Activated CD4-positive, alpha-beta memory T cell treated with anti-CD3 and anti-CD28 coated beads, Interleukin-2, amount 10 ng/mL, durations not matched to agents 7 days and 5 days (primary cell): Measurements from ENCODE around the gene MLXIP. TPM values are rescaled to one million over a fixed set of nuclear protein-coding genes. Genes with fewer than 3 reads are reported as not detected.

Source experiments
- CTCF ChIA-PET: fragments of 350-600 bp; sonication (Branson Sonifier 250); formaldehyde crosslinking; loops from one replicate; lab custom pipeline; 2021; ENCODE audit warnings: antibody characterized with exemption, inconsistent platforms; lab: Charles Lee
- POLR2A ChIA-PET: fragments of 350-600 bp; sonication (Branson Sonifier 250); formaldehyde crosslinking; loops from one replicate; lab custom pipeline; 2021; ENCODE audit warnings: antibody characterized with exemption; lab: Charles Lee
- DNase-seq: peaks from one replicate; pipeline ENCODE4 v3.0.0-alpha.2; 2020
- H3K27ac Mint-ChIP-seq: one replicate; pipeline ENCODE4 v1.8.0; 2021; ENCODE audit warnings: mild to moderate bottlenecking, mixed read lengths
- H3K27me3 Mint-ChIP-seq: one replicate; pipeline ENCODE4 v1.8.0; 2021; ENCODE audit warnings: mixed read lengths
- H3K36me3 Mint-ChIP-seq: one replicate; pipeline ENCODE4 v1.8.0; 2021; ENCODE audit warnings: low read depth, mixed read lengths
- H3K4me1 Mint-ChIP-seq: one replicate; pipeline ENCODE4 v1.8.0; 2021; ENCODE audit warnings: mixed read lengths
- H3K4me3 Mint-ChIP-seq: one replicate; pipeline ENCODE4 v1.8.0; 2021; ENCODE audit warnings: mild to moderate bottlenecking, mixed read lengths
- H3K9me3 Mint-ChIP-seq: one replicate; pipeline ENCODE4 v1.8.0; 2021; ENCODE audit warnings: mixed read lengths
- total RNA-seq, 2 experiments: library from RNA; stranded (reverse); gene quantifications; one replicate each; pipeline ENCODE4 v1.2.3, GENCODE V29; 2021

Gene MLXIP
- total RNA-seq, 2 experiments from 2014 or later, result 26.0 to 29.6 TPM

GRCh38 chr12:122126342-122126635, 47.7 kb downstream of the MLXIP start:
- H3K36me3 Mint-ChIP-seq, result peaks cover 4% of the 10 kb centered on the region
- peaks cover 17% of the 10 kb centered on the region for H3K4me1 Mint-ChIP-seq
- DNase-seq, result no peak
- no peak overlapping the region for H3K27ac Mint-ChIP-seq
- CTCF ChIA-PET, result interaction anchor here (2.8 kb wide), 1 partner anchor 72 kb away, joined by 13 read pairs; no protein-coding TSS in a partner anchor
- no peak overlapping the region for H3K4me3 Mint-ChIP-seq
- no peaks in the 10 kb centered on the region for H3K27me3 Mint-ChIP-seq
- POLR2A ChIA-PET, result no interaction called here
- no peaks in the 10 kb centered on the region for H3K9me3 Mint-ChIP-seq

- POLR2A ChIA-PET, result no interaction called here
- no peaks in the 10 kb centered on the region for H3K27me3 Mint-ChIP-seq
Measured at GRCh38 chr12:122126713-122127597, 48.4 kb downstream of the MLXIP start.

GRCh38 chr12:122127839-122128238, 49.3 kb downstream of the MLXIP start:
- ChIA-PET CTCF (interaction anchor here (1.3 kb wide), 1 partner anchor 73 kb away, joined by 4 read pairs; no protein-coding TSS in a partner anchor), POLR2A (interaction anchor here (0.5 kb wide), 1 partner anchor 395 kb away, joined by 4 read pairs; no protein-coding TSS in a partner anchor)
- Mint-ChIP-seq H3K27me3 (no peaks in the 10 kb centered on the region), H3K4me3 (no peak overlapping the region), H3K4me1 (peaks cover 9% of the 10 kb centered on the region), H3K27ac (no peak overlapping the region), H3K9me3 (no peaks in the 10 kb centered on the region), H3K36me3 (peaks cover 7% of the 10 kb centered on the region)
- no peak for DNase-seq

More at GRCh38 chr12:122126713-122127597, 48.4 kb downstream of the MLXIP start:
- Mint-ChIP-seq H3K4me1 (peaks cover 10% of the 10 kb centered on the region), H3K9me3 (no peaks in the 10 kb centered on the region), H3K4me3 (no peak overlapping the region), H3K36me3 (peaks cover 4% of the 10 kb centered on the region), H3K27ac (no peak overlapping the region)
- CTCF ChIA-PET, result interaction anchor here (2.8 kb wide), 1 partner anchor 73 kb away, joined by 13 read pairs; no protein-coding TSS in a partner anchor
- DNase-seq, result no peak

GRCh38 chr12:122128481-122128880, 49.9 kb downstream of the MLXIP start:
- no peak overlapping the region for H3K27ac Mint-ChIP-seq

GRCh38 chr12:122129131-122129530, 50.6 kb downstream of the MLXIP start:
- no peaks in the 10 kb centered on the region for H3K4me1 Mint-ChIP-seq
- no peak for DNase-seq
- peaks cover 13% of the 10 kb centered on the region for H3K36me3 Mint-ChIP-seq
- POLR2A ChIA-PET, result no interaction called here
- no peak overlapping the region for H3K4me3 Mint-ChIP-seq
- H3K27ac Mint-ChIP-seq, result no peak overlapping the region
- H3K9me3 Mint-ChIP-seq, result no peaks in the 10 kb centered on the region
- no peaks in the 10 kb centered on the region for H3K27me3 Mint-ChIP-seq
- CTCF ChIA-PET, result interaction anchor here (1.2 to 2.3 kb wide), 3 partner anchors 61 to 74 kb away, joined by 3 to 9 read pairs (median 4); no protein-coding TSS in a partner anchor

More at GRCh38 chr12:122128481-122128880, 49.9 kb downstream of the MLXIP start:
- Mint-ChIP-seq H3K9me3 (no peaks in the 10 kb centered on the region), H3K4me1 (peaks cover 3% of the 10 kb centered on the region), H3K4me3 (no peak overlapping the region), H3K36me3 (peaks cover 7% of the 10 kb centered on the region), H3K27me3 (no peaks in the 10 kb centered on the region)
- POLR2A ChIA-PET, result no interaction called here
- CTCF ChIA-PET, result interaction anchor here (0.6 to 1.3 kb wide), 3 partner anchors 65 to 91 kb away, joined by 3 to 4 read pairs (median 3); no protein-coding TSS in a partner anchor
- DNase-seq, result no peak

- CTCF ChIA-PET, result interaction anchor here (1.0 to 2.3 kb wide), 8 partner anchors 20 to 226 kb away, joined by 3 to 9 read pairs (median 3); no protein-coding TSS in a partner anchor
Measured at GRCh38 chr12:122130150-122130549, 51.6 kb downstream of the MLXIP start.

GRCh38 chr12:122133192-122133950, 54.8 kb downstream of the MLXIP start:
- CTCF ChIA-PET, result interaction anchor here (1.1 to 1.7 kb wide), 5 partner anchors 10 to 84 kb away, joined by 3 to 12 read pairs (median 7); no protein-coding TSS in a partner anchor
- DNase-seq, result no peak
- no peak overlapping the region for H3K4me3 Mint-ChIP-seq

More at GRCh38 chr12:122130150-122130549, 51.6 kb downstream of the MLXIP start:
- no peak for DNase-seq
- no peaks in the 10 kb centered on the region for H3K4me1 Mint-ChIP-seq
- no peaks in the 10 kb centered on the region for H3K9me3 Mint-ChIP-seq
- no peak overlapping the region for H3K27ac Mint-ChIP-seq
- no peak overlapping the region for H3K4me3 Mint-ChIP-seq
- no peaks in the 10 kb centered on the region for H3K27me3 Mint-ChIP-seq
- POLR2A ChIA-PET, result no interaction called here
- peaks cover 17% of the 10 kb centered on the region for H3K36me3 Mint-ChIP-seq

GRCh38 chr12:122135437-122136031, 57.0 kb downstream of the MLXIP start:
- Mint-ChIP-seq H3K36me3 (peaks cover 17% of the 10 kb centered on the region), H3K4me3 (no peak overlapping the region), H3K9me3 (no peaks in the 10 kb centered on the region), H3K27me3 (no peaks in the 10 kb centered on the region), H3K27ac (no peak overlapping the region), H3K4me1 (no peaks in the 10 kb centered on the region)
- ChIA-PET CTCF (no interaction called here), POLR2A (no interaction called here)
- DNase-seq, result no peak

More at GRCh38 chr12:122133192-122133950, 54.8 kb downstream of the MLXIP start:
- Mint-ChIP-seq H3K27me3 (no peaks in the 10 kb centered on the region), H3K4me1 (no peaks in the 10 kb centered on the region), H3K27ac (no peak overlapping the region), H3K9me3 (no peaks in the 10 kb centered on the region), H3K36me3 (peaks cover 17% of the 10 kb centered on the region)
- POLR2A ChIA-PET, result interaction anchor here (0.5 kb wide), 1 partner anchor 25 kb away, joined by 3 read pairs; no protein-coding TSS in a partner anchor

GRCh38 chr12:122137229-122137628, 58.7 kb downstream of the MLXIP start:
- DNase-seq, result no peak
- Mint-ChIP-seq H3K9me3 (no peaks in the 10 kb centered on the region), H3K27ac (no peak overlapping the region), H3K27me3 (no peaks in the 10 kb centered on the region), H3K4me1 (no peaks in the 10 kb centered on the region), H3K36me3 (peaks cover 18% of the 10 kb centered on the region), H3K4me3 (no peak overlapping the region)
- ChIA-PET CTCF (no interaction called here), POLR2A (no interaction called here)

GRCh38 chr12:122137681-122138080, 59.1 kb downstream of the MLXIP start:
- Mint-ChIP-seq H3K9me3 (no peaks in the 10 kb centered on the region), H3K27me3 (no peaks in the 10 kb centered on the region), H3K36me3 (peaks cover 18% of the 10 kb centered on the region), H3K27ac (no peak overlapping the region), H3K4me3 (no peak overlapping the region), H3K4me1 (no peaks in the 10 kb centered on the region)
- POLR2A ChIA-PET, result interaction anchor here (0.6 kb wide), 1 partner anchor 10 kb away, joined by 3 read pairs; no protein-coding TSS in a partner anchor
- CTCF ChIA-PET, result no interaction called here
- DNase-seq, result no peak

- peaks cover 18% of the 10 kb centered on the region for H3K36me3 Mint-ChIP-seq
- DNase-seq, result no peak
- no peak overlapping the region for H3K27ac Mint-ChIP-seq
- no peaks in the 10 kb centered on the region for H3K9me3 Mint-ChIP-seq
- ChIA-PET POLR2A (interaction anchor here (0.6 kb wide), 1 partner anchor 10 kb away, joined by 3 read pairs; no protein-coding TSS in a partner anchor), CTCF (interaction anchor here (0.6 kb wide), 1 partner anchor 129 kb away, joined by 4 read pairs; no protein-coding TSS in a partner anchor)
- H3K4me3 Mint-ChIP-seq, result no peak overlapping the region
- H3K4me1 Mint-ChIP-seq, result no peaks in the 10 kb centered on the region
- no peaks in the 10 kb centered on the region for H3K27me3 Mint-ChIP-seq
Measured at GRCh38 chr12:122138181-122138580, 59.6 kb downstream of the MLXIP start.

GRCh38 chr12:122138616-122139015, 60.1 kb downstream of the MLXIP start:
- no peak for DNase-seq
- ChIA-PET CTCF (interaction anchor here (0.6 kb wide), 1 partner anchor 128 kb away, joined by 4 read pairs; no protein-coding TSS in a partner anchor), POLR2A (no interaction called here)
- H3K27ac Mint-ChIP-seq, result no peak overlapping the region
- H3K27me3 Mint-ChIP-seq, result no peaks in the 10 kb centered on the region
- H3K9me3 Mint-ChIP-seq, result no peaks in the 10 kb centered on the region
- peaks cover 16% of the 10 kb centered on the region for H3K36me3 Mint-ChIP-seq
- no peak overlapping the region for H3K4me3 Mint-ChIP-seq
- H3K4me1 Mint-ChIP-seq, result no peaks in the 10 kb centered on the region
